ENCODE measurements around the gene SUGCT.

Gene SUGCT

DNA sequence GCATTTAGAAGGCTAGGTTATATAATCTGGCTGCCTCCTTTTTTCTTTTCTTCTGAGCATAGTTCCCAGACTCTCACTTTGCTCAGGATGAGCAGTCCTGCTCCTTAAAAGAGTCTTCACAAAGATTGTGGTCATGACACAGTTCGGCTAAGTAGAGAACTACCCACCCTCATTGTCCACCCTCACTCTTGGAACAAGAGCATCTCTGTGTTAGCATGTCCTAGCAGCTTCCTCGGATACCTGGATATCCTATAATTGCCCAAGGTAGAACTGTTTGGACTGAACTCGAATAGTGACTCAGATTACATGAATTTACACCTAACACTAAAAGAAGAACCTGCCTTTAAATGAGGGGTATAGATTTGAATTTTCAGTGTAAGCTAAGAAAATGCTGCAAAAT, 572.0 kb downstream of the SUGCT start:
- H3K4me3 ChIP-seq (replicated peaks; ENCODE audit: low read depth, low read length) = no peak overlapping the region
- DNase-seq (ENCODE audit: extremely low read depth, low read depth) = no peak
- TF ChIP-seq, protein P1, sequence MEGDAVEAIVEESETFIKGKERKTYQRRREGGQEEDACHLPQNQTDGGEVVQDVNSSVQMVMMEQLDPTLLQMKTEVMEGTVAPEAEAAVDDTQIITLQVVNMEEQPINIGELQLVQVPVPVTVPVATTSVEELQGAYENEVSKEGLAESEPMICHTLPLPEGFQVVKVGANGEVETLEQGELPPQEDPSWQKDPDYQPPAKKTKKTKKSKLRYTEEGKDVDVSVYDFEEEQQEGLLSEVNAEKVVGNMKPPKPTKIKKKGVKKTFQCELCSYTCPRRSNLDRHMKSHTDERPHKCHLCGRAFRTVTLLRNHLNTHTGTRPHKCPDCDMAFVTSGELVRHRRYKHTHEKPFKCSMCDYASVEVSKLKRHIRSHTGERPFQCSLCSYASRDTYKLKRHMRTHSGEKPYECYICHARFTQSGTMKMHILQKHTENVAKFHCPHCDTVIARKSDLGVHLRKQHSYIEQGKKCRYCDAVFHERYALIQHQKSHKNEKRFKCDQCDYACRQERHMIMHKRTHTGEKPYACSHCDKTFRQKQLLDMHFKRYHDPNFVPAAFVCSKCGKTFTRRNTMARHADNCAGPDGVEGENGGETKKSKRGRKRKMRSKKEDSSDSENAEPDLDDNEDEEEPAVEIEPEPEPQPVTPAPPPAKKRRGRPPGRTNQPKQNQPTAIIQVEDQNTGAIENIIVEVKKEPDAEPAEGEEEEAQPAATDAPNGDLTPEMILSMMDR (IDR thresholded peaks at IDR 0.05; ENCODE audit: low read depth, low read length, missing control alignments) = no peak

DNA sequence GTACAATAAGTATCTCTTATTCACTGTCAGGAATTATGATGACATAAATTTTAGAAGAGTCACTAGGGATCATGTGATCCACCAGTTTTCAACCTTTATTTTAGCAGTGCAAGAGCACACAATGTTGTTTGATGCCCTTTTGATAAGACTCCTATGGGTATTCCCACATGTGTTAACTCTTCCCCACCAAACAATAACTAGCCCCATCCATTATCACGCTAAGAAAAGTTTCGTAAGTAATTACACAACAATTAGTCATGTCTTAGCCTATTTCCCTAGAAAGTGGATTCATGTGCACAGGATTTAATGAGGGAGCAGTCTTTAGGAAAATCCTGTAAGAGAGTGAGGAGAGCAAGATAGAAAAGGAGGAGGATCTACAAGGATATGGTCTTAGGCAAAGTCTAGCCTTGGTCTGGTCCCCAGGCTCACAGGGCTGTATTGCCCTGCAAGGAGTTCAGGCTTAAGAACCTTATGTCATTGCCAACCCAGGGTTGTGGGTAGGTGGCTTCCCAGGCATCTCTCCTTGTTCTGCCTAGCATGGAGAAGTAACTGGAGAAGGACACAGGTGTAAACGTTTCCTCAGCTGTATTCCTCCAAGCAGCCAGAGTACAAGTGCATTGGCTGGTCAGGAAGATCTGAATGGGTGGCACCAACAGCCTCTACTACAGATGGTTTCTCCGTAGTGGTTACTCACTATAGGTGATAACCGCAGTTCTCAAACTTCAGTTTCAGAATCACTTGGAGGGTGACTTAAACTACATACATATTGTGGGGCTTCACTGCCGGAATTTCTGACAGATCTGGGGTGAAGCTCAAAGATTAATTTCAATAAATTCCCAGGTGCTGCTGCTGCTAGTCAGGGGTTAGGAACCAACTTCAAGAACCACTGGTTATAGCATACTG, 574.5 kb downstream of the SUGCT start:
- no peak for DNase-seq (ENCODE audit: extremely low read depth, low read depth)
- TF ChIP-seq, protein P1 (IDR thresholded peaks at IDR 0.05; ENCODE audit: low read depth, low read length, missing control alignments) = no peak
- no peak overlapping the region for H3K4me3 ChIP-seq (replicated peaks; ENCODE audit: low read depth, low read length)

DNA sequence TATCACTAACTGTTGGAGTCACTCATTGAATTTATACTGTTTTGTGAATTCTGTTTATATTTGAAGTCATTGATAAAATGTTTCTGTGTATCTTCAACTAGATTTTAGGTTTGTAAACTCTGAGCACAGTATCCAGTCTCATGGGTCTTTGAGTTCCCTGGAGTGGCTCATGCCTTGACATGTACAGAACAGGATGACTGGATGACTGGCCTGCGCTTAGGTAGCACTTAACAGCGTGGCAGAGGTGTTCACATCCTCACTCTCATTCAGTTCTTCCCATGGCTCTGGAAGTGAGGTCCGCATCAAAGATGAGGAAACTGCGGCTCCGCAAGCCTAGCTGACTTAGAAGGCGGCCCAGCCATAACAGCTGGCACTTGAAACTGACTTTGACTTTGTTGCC, 576.9 kb downstream of the SUGCT start:
- H3K4me3 ChIP-seq (replicated peaks; ENCODE audit: low read depth, low read length) = no peak overlapping the region
- no peak for DNase-seq (ENCODE audit: extremely low read depth, low read depth)
- TF ChIP-seq, protein P1 (IDR thresholded peaks at IDR 0.05; ENCODE audit: low read depth, low read length, missing control alignments) = no peak

DNA sequence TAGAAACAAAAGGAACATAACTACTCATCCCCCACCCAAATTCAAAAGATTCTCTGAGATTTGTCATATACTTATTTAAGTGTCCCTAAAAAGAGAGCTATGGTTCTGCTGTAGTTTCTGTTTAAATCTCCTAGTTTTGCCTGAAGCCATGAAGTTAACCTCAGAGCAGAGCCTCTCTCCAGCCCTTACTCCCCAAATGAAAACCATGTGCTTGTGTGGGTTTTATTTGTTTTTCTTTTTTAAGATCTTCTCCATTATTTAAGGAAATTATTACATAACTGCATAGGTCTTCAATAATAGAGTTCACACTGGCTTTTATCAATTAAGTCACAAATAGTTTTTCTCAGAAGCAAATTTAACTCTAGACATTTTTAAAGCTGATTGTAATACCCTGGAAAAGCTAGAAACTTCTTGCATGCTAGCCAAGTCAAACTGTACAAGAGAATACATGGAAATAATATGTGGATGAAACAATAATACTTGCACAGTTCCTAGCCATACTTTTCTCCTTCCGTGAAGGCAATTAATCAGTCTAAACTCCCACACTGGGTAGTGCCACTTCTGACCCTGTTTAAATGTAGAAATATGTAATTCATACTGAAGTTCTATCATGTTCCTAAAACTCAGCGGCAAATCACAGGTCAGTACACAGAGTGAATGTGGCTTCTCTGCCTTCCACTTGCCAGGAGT, 579.7 kb downstream of the SUGCT start:
- TF ChIP-seq, protein P1 (IDR thresholded peaks at IDR 0.05; ENCODE audit: low read depth, low read length, missing control alignments) = no peak
- DNase-seq (ENCODE audit: extremely low read depth, low read depth) = peak; percentile 66
- H3K4me3 ChIP-seq (replicated peaks; ENCODE audit: low read depth, low read length) = no peak overlapping the region

DNA sequence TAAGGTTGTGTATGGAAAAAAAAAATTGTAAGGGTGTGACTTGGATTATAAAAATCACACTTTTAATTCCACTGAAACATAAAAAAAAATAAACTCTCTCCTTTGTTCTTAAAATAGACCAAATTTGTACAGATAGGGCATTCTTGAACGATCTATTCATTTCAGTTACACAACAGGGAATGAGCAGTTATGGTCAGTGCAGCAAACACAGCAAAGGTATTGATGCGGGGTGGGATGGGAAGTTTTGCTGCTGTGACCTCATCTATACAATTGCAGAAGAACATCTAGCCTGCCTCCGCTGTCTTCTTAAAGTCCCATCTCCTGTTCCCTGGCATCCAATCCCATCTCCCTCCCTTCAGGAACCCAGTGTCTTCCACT, 580.2 kb downstream of the SUGCT start:
- no peak overlapping the region for H3K4me3 ChIP-seq (replicated peaks; ENCODE audit: low read depth, low read length)
- no peak for DNase-seq (ENCODE audit: extremely low read depth, low read depth)
- TF ChIP-seq, protein P1 (IDR thresholded peaks at IDR 0.05; ENCODE audit: low read depth, low read length, missing control alignments) = no peak

DNA sequence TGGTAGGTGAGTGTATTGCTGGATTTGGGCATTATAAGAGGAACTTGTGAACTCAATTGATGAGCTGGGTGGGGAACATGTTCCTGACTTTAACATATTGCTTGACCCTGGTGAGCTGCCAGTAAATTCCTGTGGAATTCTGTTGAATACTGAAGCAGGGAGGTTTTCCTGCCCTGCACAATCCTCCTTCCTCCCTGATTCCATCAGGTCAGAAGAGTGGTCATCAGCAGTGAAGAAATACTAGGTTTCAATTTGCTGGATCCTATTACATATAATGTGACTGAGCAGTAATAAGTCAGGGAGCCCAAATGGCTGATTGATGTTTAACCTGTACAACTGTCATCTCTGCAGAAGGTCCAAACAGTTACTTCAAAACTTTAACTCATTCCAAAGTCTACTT, 581.2 kb downstream of the SUGCT start:
- no peak for DNase-seq (ENCODE audit: extremely low read depth, low read depth)
- TF ChIP-seq, protein P1 (IDR thresholded peaks at IDR 0.05; ENCODE audit: low read depth, low read length, missing control alignments) = no peak
- H3K4me3 ChIP-seq (replicated peaks; ENCODE audit: low read depth, low read length) = no peak overlapping the region
